ENCODE measurements around the gene TXNDC2.

DNA sequence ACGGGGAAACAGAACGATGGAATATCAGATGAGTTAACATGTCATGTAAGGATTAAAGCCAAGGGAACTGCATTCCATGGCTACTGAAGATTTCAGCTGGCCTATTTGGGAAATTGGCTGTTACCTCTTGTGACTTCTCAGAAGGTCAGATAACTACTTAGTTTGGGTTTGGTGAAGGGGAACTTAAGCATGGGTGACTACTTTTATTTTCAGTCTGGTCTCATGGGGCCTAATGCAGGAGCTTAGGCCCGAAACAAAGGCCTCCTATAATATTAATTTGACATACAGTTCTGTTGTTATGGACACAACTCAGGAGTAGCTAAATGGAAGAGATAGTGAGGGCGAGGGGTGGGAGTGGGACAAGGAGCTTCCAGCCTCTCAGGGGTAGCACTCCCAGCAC lies 44.0 kb upstream of the TXNDC2 start:
- TF ChIP-seq POLR2AphosphoS5 (IDR thresholded peaks at IDR 0.05; ENCODE audit: borderline replicate concordance, low read depth, low read length) (no peak), EZH2 (IDR thresholded peaks at IDR 0.05) (no peak), FOXP2 (optimal IDR thresholded peaks at IDR 0.05; ENCODE audit: control extremely low read depth, extremely low read length, insufficient read depth) (no peak)

All from SK-N-MC (cell line).